K562 (cell line): ENCODE results near the gene MOB1A. TPM values are rescaled to one million over a fixed set of nuclear protein-coding genes. Genes with fewer than 3 reads are reported as not detected.

Experiments
- BCOR ChIP-seq: fragments of 450-650 bp; IDR thresholded peaks from 2 replicates; pipeline ENCODE4 v1.6.1; 2016
- CBFA2T3 ChIP-seq: fragments of 450-650 bp; IDR thresholded peaks from 2 replicates; pipeline ENCODE4 v1.6.1; 2017
- FOXA3 ChIP-seq, 2 experiments: fragments of 450-650 bp in 1 of 2; sonication (generic) in 1 of 2; formaldehyde crosslinking; IDR thresholded peaks in 1 of 2; conservative IDR thresholded peaks in 1 of 2; 2 replicates each; pipeline versions ENCODE4 v1.4.0 to v1.8.0; 2020 to 2022; ENCODE audit warnings: mild to moderate bottlenecking in 2 of 2, missing genetic modification reagents in 1 of 2
- FOXK2 ChIP-seq, 2 experiments: fragments of 450-650 bp; IDR thresholded peaks in 1 of 2; conservative IDR thresholded peaks in 1 of 2; 2 replicates each; pipeline ENCODE4 v1.6.1; 2016; ENCODE audit warnings: low read depth in 2 of 2, mild to moderate bottlenecking in 1 of 2
- ILF3 ChIP-seq: fragments of 450-650 bp; IDR thresholded peaks from 2 replicates; pipeline ENCODE4 v1.6.1; 2018; ENCODE audit warnings: antibody characterized with exemption, mild to moderate bottlenecking, moderate library complexity, borderline replicate concordance
- JUND ChIP-seq, 2 experiments: IDR thresholded peaks; 2 replicates in 1 of 2; 3 replicates in 1 of 2; pipeline ENCODE4 v1.6.1; 2011; ENCODE audit warnings: borderline replicate concordance in 2 of 2, low read depth in 2 of 2, low read length in 2 of 2, improper control_type of control experiment in 1 of 2, missing biosample characterization in 1 of 2, missing genetic modification characterization in 1 of 2, missing genetic modification reagents in 1 of 2
- KLF13 ChIP-seq: fragments of 450-650 bp; IDR thresholded peaks from 2 replicates; pipeline ENCODE4 v1.6.1; 2016; ENCODE audit warnings: missing genetic modification characterization, low read depth, mild to moderate bottlenecking, missing compliant biosample characterization, moderate library complexity, borderline replicate concordance
- MCM3 ChIP-seq: fragments of 450-650 bp; IDR thresholded peaks from 2 replicates; pipeline ENCODE4 v1.6.1; 2016
- MCM7 ChIP-seq, 2 experiments: fragments of 450-650 bp; IDR thresholded peaks; 2 replicates each; pipeline ENCODE4 v1.6.1; 2016 to 2018
- NFYB ChIP-seq: IDR thresholded peaks from 2 replicates; pipeline ENCODE4 v1.6.1; 2011; ENCODE audit warnings: mild to moderate bottlenecking, moderate library complexity; ENCODE audit not compliant: insufficient read length; ENCODE audit errors: extremely low read depth
- NRF1 ChIP-seq, 2 experiments: fragments of 450-650 bp; IDR thresholded peaks in 1 of 2; conservative IDR thresholded peaks in 1 of 2; 2 replicates each; pipeline ENCODE4 v1.6.1; 2014; ENCODE audit warnings: mild to moderate bottlenecking in 2 of 2
- RBM34 ChIP-seq: fragments of 200-400 bp; formaldehyde crosslinking; IDR thresholded peaks from 2 replicates; pipeline ENCODE4 v1.6.1; 2018; ENCODE audit warnings: low read length, borderline replicate concordance; ENCODE audit not compliant: insufficient read depth
- RHOXF2B ChIP-seq: fragments of 250-450 bp; sonication (Bioruptor Pico); conservative IDR thresholded peaks from 2 replicates; pipeline ENCODE4 v1.5.1; 2021
- SMARCE1 ChIP-seq: fragments of 450-650 bp; IDR thresholded peaks from 2 replicates; pipeline ENCODE4 v1.7.1; 2016; ENCODE audit warnings: mild to moderate bottlenecking
- TAF1 ChIP-seq: IDR thresholded peaks from 2 replicates; pipeline ENCODE4 v1.6.1; 2011; ENCODE audit warnings: mild to moderate bottlenecking, low read length, moderate library complexity; ENCODE audit not compliant: insufficient read depth, control insufficient read depth, severe bottlenecking; ENCODE audit errors: extremely low read depth
- TAL1 ChIP-seq: fragments of 450-650 bp; IDR thresholded peaks from 2 replicates; pipeline ENCODE4 v1.6.1; 2016; ENCODE audit warnings: mild to moderate bottlenecking
- ZNF217 ChIP-seq: sonication (generic); formaldehyde crosslinking; IDR thresholded peaks from 2 replicates; pipeline ENCODE4 v1.8.0; 2022; ENCODE audit warnings: mild to moderate bottlenecking, missing genetic modification reagents
- ZNF311 ChIP-seq: fragments of 250-450 bp; sonication (Bioruptor Pico); IDR thresholded peaks from 2 replicates; pipeline ENCODE4 v1.4.0; 2020; ENCODE audit warnings: mild to moderate bottlenecking, moderate library complexity
- ZNF445 ChIP-seq: fragments of 250-450 bp; sonication (Bioruptor Pico); IDR thresholded peaks from 2 replicates; pipeline ENCODE4 v1.4.0; 2020; ENCODE audit warnings: low read depth, mild to moderate bottlenecking, moderate library complexity
- ZNF778 ChIP-seq: fragments of 450-650 bp; formaldehyde crosslinking; IDR thresholded peaks from 2 replicates; pipeline ENCODE4 v1.4.0; 2020; ENCODE audit warnings: mild to moderate bottlenecking, moderate library complexity
- polyA plus RNA-seq, 8 experiments: library from polyadenylated mRNA; depleted of rRNA in 4 of 8; stranded (reverse) in 5 of 8; unstranded in 3 of 8; fragments of >200 nt; fragmentation: Nextera tagmentation in 2 of 8; fragmentation: Illumina TruSeq in 1 of 8; extraction: Ambion mirVana in 2 of 8; extraction: Trizol in 1 of 8; gene quantifications; 2 replicates each; pipeline versions ENCODE4 v1.2.1 to v1.2.3, GENCODE V29; 2011 to 2014; ENCODE audit warnings: inconsistent platforms in 1 of 8, missing spikeins in 1 of 8
- total RNA-seq, 7 experiments: library from RNA; depleted of rRNA in 6 of 7; stranded (reverse); fragments of >200 nt in 6 of 7; fragmentation: Illumina TruSeq in 2 of 7; extraction: Trizol in 2 of 7; gene quantifications; 2 replicates each; pipeline versions ENCODE4 v1.2.1 to v1.2.3, GENCODE V29; 2011 to 2021; ENCODE audit warnings: low replicate concordance in 1 of 7
- TF ChIP-seq, protein P1 (sequence below): sonication (generic); formaldehyde crosslinking; IDR thresholded peaks from 2 replicates; pipeline ENCODE4 v1.8.1; 2022; ENCODE audit warnings: missing genetic modification reagents
- TF ChIP-seq, protein P2 (sequence below): IDR thresholded peaks from 2 replicates; pipeline ENCODE4 v1.6.1; 2014; ENCODE audit warnings: antibody characterized with exemption
- TF ChIP-seq, protein P3 (sequence below): fragments of 450-650 bp; IDR thresholded peaks from 2 replicates; pipeline ENCODE4 v1.6.1; 2017; ENCODE audit warnings: mild to moderate bottlenecking, moderate library complexity

The MOB1A gene
- total and polyA plus RNA-seq, 9 of the 15 experiments (the other 6 are each of a cell fraction or from before 2014, with no cell fraction given) = 24.8 to 100 (median 60.2) TPM

DNA sequence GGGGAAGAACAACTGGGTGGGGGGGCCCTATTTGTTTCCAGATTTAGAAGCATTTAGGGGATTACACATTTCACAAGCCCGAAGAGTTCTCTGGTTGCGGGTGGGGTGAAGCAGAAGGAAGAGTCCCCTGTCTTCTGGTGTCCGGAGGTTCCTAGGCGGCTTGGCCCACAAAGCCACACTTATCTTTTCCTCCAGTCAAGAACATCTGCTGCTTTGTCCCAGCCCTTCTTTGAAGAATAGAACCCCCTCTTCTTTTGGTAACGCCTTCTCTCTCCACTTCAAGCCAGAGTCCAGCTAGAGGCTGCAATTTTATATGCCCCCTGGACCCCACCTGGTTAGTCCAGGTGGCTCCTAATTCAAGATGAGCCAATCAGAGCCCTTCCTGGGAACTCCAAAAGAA is 46.8 kb downstream of the MOB1A start (continued):
- TF ChIP-seq JUND (IDR thresholded peaks at IDR 0.05; ENCODE audit: borderline replicate concordance, low read depth, low read length) = 0 out of 2 replicates have a peak, but pooled peaks have one; percentile 14
- no peak; the same call in 2 of the 3 replicates for TF ChIP-seq JUND (tag; IDR thresholded peaks at IDR 0.05; ENCODE audit: borderline replicate concordance, low read depth, low read length)
- TF ChIP-seq, protein P1, sequence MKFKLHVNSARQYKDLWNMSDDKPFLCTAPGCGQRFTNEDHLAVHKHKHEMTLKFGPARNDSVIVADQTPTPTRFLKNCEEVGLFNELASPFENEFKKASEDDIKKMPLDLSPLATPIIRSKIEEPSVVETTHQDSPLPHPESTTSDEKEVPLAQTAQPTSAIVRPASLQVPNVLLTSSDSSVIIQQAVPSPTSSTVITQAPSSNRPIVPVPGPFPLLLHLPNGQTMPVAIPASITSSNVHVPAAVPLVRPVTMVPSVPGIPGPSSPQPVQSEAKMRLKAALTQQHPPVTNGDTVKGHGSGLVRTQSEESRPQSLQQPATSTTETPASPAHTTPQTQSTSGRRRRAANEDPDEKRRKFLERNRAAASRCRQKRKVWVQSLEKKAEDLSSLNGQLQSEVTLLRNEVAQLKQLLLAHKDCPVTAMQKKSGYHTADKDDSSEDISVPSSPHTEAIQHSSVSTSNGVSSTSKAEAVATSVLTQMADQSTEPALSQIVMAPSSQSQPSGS (CRISPR knock-in tag) = no peak
- TF ChIP-seq SMARCE1 = peak; percentile 25; the same call in 1 of the 2 replicates
- no peak for TF ChIP-seq ILF3
- TF ChIP-seq RHOXF2B (CRISPR knock-in tag) = no peak
- no peak for TF ChIP-seq ZNF217 (CRISPR knock-in tag)
- TF ChIP-seq MCM3 = no peak
- TF ChIP-seq TAF1 = peak; percentile 28
- no peak for TF ChIP-seq NFYB
- TF ChIP-seq CBFA2T3 = peak; percentile 77
- 0 out of 2 replicates have a peak, but pooled peaks have one; percentile 13 for TF ChIP-seq BCOR
- no peak for TF ChIP-seq ZNF445
- TF ChIP-seq KLF13 (tag) = no peak
- TF ChIP-seq MCM7 (IDR thresholded peaks at IDR 0.05) = no peak
- TF ChIP-seq, protein P2, sequence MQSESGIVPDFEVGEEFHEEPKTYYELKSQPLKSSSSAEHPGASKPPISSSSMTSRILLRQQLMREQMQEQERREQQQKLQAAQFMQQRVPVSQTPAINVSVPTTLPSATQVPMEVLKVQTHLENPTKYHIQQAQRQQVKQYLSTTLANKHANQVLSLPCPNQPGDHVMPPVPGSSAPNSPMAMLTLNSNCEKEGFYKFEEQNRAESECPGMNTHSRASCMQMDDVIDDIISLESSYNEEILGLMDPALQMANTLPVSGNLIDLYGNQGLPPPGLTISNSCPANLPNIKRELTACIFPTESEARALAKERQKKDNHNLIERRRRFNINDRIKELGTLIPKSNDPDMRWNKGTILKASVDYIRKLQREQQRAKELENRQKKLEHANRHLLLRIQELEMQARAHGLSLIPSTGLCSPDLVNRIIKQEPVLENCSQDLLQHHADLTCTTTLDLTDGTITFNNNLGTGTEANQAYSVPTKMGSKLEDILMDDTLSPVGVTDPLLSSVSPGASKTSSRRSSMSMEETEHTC = no peak
- peak; percentile 66 for TF ChIP-seq TAL1
- TF ChIP-seq, protein P3, sequence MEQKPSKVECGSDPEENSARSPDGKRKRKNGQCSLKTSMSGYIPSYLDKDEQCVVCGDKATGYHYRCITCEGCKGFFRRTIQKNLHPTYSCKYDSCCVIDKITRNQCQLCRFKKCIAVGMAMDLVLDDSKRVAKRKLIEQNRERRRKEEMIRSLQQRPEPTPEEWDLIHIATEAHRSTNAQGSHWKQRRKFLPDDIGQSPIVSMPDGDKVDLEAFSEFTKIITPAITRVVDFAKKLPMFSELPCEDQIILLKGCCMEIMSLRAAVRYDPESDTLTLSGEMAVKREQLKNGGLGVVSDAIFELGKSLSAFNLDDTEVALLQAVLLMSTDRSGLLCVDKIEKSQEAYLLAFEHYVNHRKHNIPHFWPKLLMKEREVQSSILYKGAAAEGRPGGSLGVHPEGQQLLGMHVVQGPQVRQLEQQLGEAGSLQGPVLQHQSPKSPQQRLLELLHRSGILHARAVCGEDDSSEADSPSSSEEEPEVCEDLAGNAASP = no peak
- TF ChIP-seq ZNF311 (CRISPR knock-in tag) = no peak
- TF ChIP-seq RBM34 = no peak
- TF ChIP-seq FOXA3 (CRISPR knock-in tag; conservative IDR thresholded peaks at IDR 0.05 in 1 of 2, IDR thresholded peaks at IDR 0.05 in 1 of 2) = no peak
- TF ChIP-seq NRF1 (conservative IDR thresholded peaks at IDR 0.05 in 1 of 2, IDR thresholded peaks at IDR 0.05 in 1 of 2) = no peak
- no peak for TF ChIP-seq FOXK2 (conservative IDR thresholded peaks at IDR 0.05 in 1 of 2, IDR thresholded peaks at IDR 0.05 in 1 of 2; ENCODE audit: low read depth in 2 of 2)
- no peak for TF ChIP-seq ZNF778 (CRISPR knock-in tag)
